K562 (cell line): Measurements from ENCODE around the gene RTL1. TPM values are rescaled to one million over a fixed set of nuclear protein-coding genes. Genes with fewer than 3 reads are reported as not detected.

Experiments used
- ATF2 ChIP-seq: sonication (generic); formaldehyde crosslinking; IDR thresholded peaks from 2 replicates; pipeline ENCODE4 v1.8.1; 2022; ENCODE audit warnings: missing genetic modification reagents
- CEBPB ChIP-seq: fragments of 450-650 bp; IDR thresholded peaks from 2 replicates; pipeline ENCODE4 v1.6.1; 2016; ENCODE audit warnings: missing genetic modification characterization, missing compliant biosample characterization
- GABPA ChIP-seq: fragments of 200-800 bp; sonication (Bioruptor generic); conservative IDR thresholded peaks from 2 replicates; pipeline ENCODE4 v1.6.1; 2016; ENCODE audit warnings: low read depth, missing genetic modification characterization, missing compliant biosample characterization
- GABPB1 ChIP-seq: sonication (generic); formaldehyde crosslinking; IDR thresholded peaks from 2 replicates; pipeline ENCODE4 v1.8.0; 2022; ENCODE audit warnings: mild to moderate bottlenecking, missing genetic modification reagents
- HNRNPL ChIP-seq: fragments of 200-400 bp; formaldehyde crosslinking; IDR thresholded peaks from 2 replicates; pipeline ENCODE4 v1.6.1; 2017; ENCODE audit warnings: low read depth, mild to moderate bottlenecking, low read length
- KLF16 ChIP-seq: IDR thresholded peaks from 2 replicates; pipeline ENCODE4 v1.6.1; 2016; ENCODE audit warnings: antibody characterized with exemption
- MAFF ChIP-seq: IDR thresholded peaks from 2 replicates; pipeline ENCODE4 v1.6.1; 2012; ENCODE audit warnings: low read length, improper control_type of control experiment
- MGA ChIP-seq: fragments of 450-650 bp; IDR thresholded peaks from 2 replicates; pipeline ENCODE4 v1.6.1; 2016; ENCODE audit warnings: mild to moderate bottlenecking, moderate library complexity
- MTF1 ChIP-seq: fragments of 250-450 bp; sonication (Bioruptor Pico); IDR thresholded peaks from 2 replicates; pipeline ENCODE4 v1.9.0; 2021; ENCODE audit warnings: moderate library complexity, mild to moderate bottlenecking, inconsistent platforms, borderline replicate concordance
- NR4A1 ChIP-seq, 2 experiments: fragments of 250-450 bp in 1 of 2; fragments of 450-650 bp in 1 of 2; sonication (Bioruptor Pico) in 1 of 2; IDR thresholded peaks; 2 replicates each; pipeline versions ENCODE4 v1.4.0 to v1.6.1; 2016 to 2020; ENCODE audit warnings: mild to moderate bottlenecking in 2 of 2, missing compliant biosample characterization in 1 of 2, missing genetic modification characterization in 1 of 2, moderate library complexity in 1 of 2
- POLR3A ChIP-seq: IDR thresholded peaks from 2 replicates; pipeline ENCODE4 v1.6.1; 2011; ENCODE audit warnings: borderline replicate concordance, mild to moderate bottlenecking, moderate library complexity; ENCODE audit not compliant: insufficient read length, insufficient read depth; ENCODE audit errors: extremely low read depth
- SRSF3 ChIP-seq: fragments of 200-400 bp; formaldehyde crosslinking; IDR thresholded peaks from 2 replicates; pipeline ENCODE4 v1.6.1; 2016; ENCODE audit warnings: mild to moderate bottlenecking, low read length, moderate library complexity; ENCODE audit not compliant: insufficient read depth
- TEAD2 ChIP-seq: fragments of 450-650 bp; IDR thresholded peaks from 2 replicates; pipeline ENCODE4 v1.6.1; 2016; ENCODE audit warnings: missing genetic modification characterization, control low read depth, missing compliant biosample characterization
- ZFP1 ChIP-seq: fragments of 450-650 bp; formaldehyde crosslinking; IDR thresholded peaks from 2 replicates; pipeline ENCODE4 v1.4.0; 2020; ENCODE audit warnings: mild to moderate bottlenecking, mixed read lengths
- ZSCAN32 ChIP-seq: fragments of 450-650 bp; formaldehyde crosslinking; IDR thresholded peaks from 2 replicates; pipeline ENCODE4 v1.4.0; 2020; ENCODE audit warnings: mild to moderate bottlenecking, moderate library complexity
- polyA plus RNA-seq, 8 experiments: library from polyadenylated mRNA; depleted of rRNA in 4 of 8; stranded (reverse) in 5 of 8; unstranded in 3 of 8; fragments of >200 nt; fragmentation: Nextera tagmentation in 2 of 8; fragmentation: Illumina TruSeq in 1 of 8; extraction: Ambion mirVana in 2 of 8; extraction: Trizol in 1 of 8; gene quantifications; 2 replicates each; pipeline versions ENCODE4 v1.2.1 to v1.2.3, GENCODE V29; 2011 to 2014; ENCODE audit warnings: inconsistent platforms in 1 of 8, missing spikeins in 1 of 8
- total RNA-seq, 7 experiments: library from RNA; depleted of rRNA in 6 of 7; stranded (reverse); fragments of >200 nt in 6 of 7; fragmentation: Illumina TruSeq in 2 of 7; extraction: Trizol in 2 of 7; gene quantifications; 2 replicates each; pipeline versions ENCODE4 v1.2.1 to v1.2.3, GENCODE V29; 2011 to 2021; ENCODE audit warnings: low replicate concordance in 1 of 7

RTL1 gene
- total and polyA plus RNA-seq, 9 of the 15 experiments (the other 6 are each of a cell fraction or from before 2014, with no cell fraction given) = not detected

- TF ChIP-seq MGA (peak; percentile 34), MTF1 (CRISPR knock-in tag) (no peak), NR4A1 (CRISPR knock-in tag; IDR thresholded peaks at IDR 0.05) (no peak), NR4A1 (tag; IDR thresholded peaks at IDR 0.05) (no peak), CEBPB (tag) (no peak), KLF16 (no peak), ATF2 (CRISPR knock-in tag) (no peak), HNRNPL (no peak), ZSCAN32 (no peak), TEAD2 (tag) (no peak), POLR3A (no peak), GABPA (tag) (no peak), MAFF (no peak), SRSF3 (no peak), GABPB1 (no peak), ZFP1 (no peak)
Observed at GRCh38 chr14:100872259-100873095, 31.0 kb downstream of the RTL1 start (continued).
